GM21367 (cell line): ENCODE measurements around the gene DPYD.

ENCODE experiments used
- ATAC-seq: cut with Tn5 transposase; IDR thresholded peaks from one replicate; pipeline ENCODE4 v1.9.1; 2021; ENCODE audit not compliant: unreplicated experiment

Gene DPYD

GRCh38 chr1:97164276-97164639, 756.6 kb downstream of the DPYD start:
- peak; percentile 36 for ATAC-seq

- ATAC-seq: peak; percentile 58
Observed at GRCh38 chr1:97163591-97164275, 757.1 kb downstream of the DPYD start.

- no peak for ATAC-seq
Observed at GRCh38 chr1:97160818-97161217, 760.0 kb downstream of the DPYD start.

- peak; percentile 66 for ATAC-seq
Observed at GRCh38 chr1:97159342-97159741, 761.5 kb downstream of the DPYD start.

- no peak for ATAC-seq
Observed at GRCh38 chr1:97158691-97159096, 762.1 kb downstream of the DPYD start.

GRCh38 chr1:97157991-97158390, 762.8 kb downstream of the DPYD start:
- no peak for ATAC-seq

GRCh38 chr1:97151651-97152050, 769.2 kb downstream of the DPYD start:
- ATAC-seq: no peak

GRCh38 chr1:97145321-97145956, 775.4 kb downstream of the DPYD start:
- no peak for ATAC-seq

GRCh38 chr1:97144527-97144926, 776.3 kb downstream of the DPYD start:
- ATAC-seq: no peak

- ATAC-seq: no peak
Observed at GRCh38 chr1:97143236-97143882, 777.5 kb downstream of the DPYD start.

- ATAC-seq: no peak
Observed at GRCh38 chr1:97140611-97141010, 780.2 kb downstream of the DPYD start.

GRCh38 chr1:97139512-97139911, 781.3 kb downstream of the DPYD start:
- no peak for ATAC-seq

GRCh38 chr1:97138515-97139032, 782.3 kb downstream of the DPYD start:
- peak; percentile 15 for ATAC-seq

GRCh38 chr1:97137862-97138514, 782.8 kb downstream of the DPYD start:
- ATAC-seq: peak; percentile 100

- no peak for ATAC-seq
Observed at GRCh38 chr1:97136996-97137395, 783.8 kb downstream of the DPYD start.

GRCh38 chr1:97135972-97136371, 784.9 kb downstream of the DPYD start:
- ATAC-seq: no peak

GRCh38 chr1:97128426-97128825, 792.4 kb downstream of the DPYD start:
- ATAC-seq: no peak

- ATAC-seq: no peak
Observed at GRCh38 chr1:97123717-97124431, 797.0 kb downstream of the DPYD start.

GRCh38 chr1:97120806-97121205, 800.0 kb downstream of the DPYD start:
- no peak for ATAC-seq

GRCh38 chr1:97119260-97120158, 801.3 kb downstream of the DPYD start:
- ATAC-seq: no peak
